ENCODE data around the gene ZNF487.
"Not testable (repeated sequence)": the region's sequence is repeated elsewhere in the genome, so short reads cannot be mapped to it uniquely, and the experiment has no call there.

The ZNF487 gene
- 8.8 to 12.1 (median 11.2) reads per million in 3 donors for total RNA-seq

GRCh38 chr10:43436291-43437140, at the start of gene ZNF487:
Gene ZNF487 (plus strand): TSS chr10:43437111. CDS start chr10:43475814, 38,703 bp downstream.
- Histone ChIP-seq H3K4me3 (ENCODE audit: insufficient read depth, low read depth, low read length, poor library complexity, severe bottlenecking) (peak within 1 kb of the TSS; percentile 94), H3K4me1 (ENCODE audit: control insufficient read depth, insufficient read depth, low read length, poor library complexity, severe bottlenecking) (peaks cover 5% of the 10 kb centered on the region), H3K27ac (ENCODE audit: insufficient read depth, low read length, poor library complexity, severe bottlenecking) (peak within 1 kb of the TSS; percentile 99), H3K27me3 (replicated peaks; ENCODE audit: control insufficient read depth, insufficient read depth, low read length, poor library complexity, severe bottlenecking) (no peaks in the 10 kb centered on the region), H3K9me3 (ENCODE audit: control insufficient read depth, low read length) (no peaks in the 10 kb centered on the region), H3K36me3 (ENCODE audit: control insufficient read depth, insufficient read depth, low read length) (no peaks in the 10 kb centered on the region)
- DNase-seq, result peak; percentile 82 to 86 (median 85)

DNA sequence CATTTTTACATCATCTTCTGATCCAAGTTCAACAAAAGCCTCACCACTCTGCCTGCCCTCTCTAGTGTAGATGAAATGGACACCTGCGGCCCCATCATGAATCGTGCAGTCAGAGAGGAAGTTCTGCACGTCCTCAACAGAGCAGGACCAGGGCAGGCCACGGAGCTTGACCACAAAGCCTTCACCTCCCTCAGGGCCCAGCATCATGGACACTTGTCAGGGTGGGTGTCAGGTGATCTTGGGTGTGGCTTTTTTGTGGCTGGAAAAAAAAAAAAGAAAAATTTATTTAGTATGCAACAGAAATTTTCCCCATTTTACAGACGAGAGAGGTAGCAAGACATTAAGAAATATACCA, 49.3 kb upstream of the ZNF487 start:
- H3K9me3 ChIP-seq (ENCODE audit: control insufficient read depth, low read length), result no peaks in the 10 kb centered on the region
- no peak overlapping the region for H3K4me3 ChIP-seq (ENCODE audit: insufficient read depth, low read depth, low read length, poor library complexity, severe bottlenecking)
- H3K27me3 ChIP-seq (replicated peaks; ENCODE audit: control insufficient read depth, insufficient read depth, low read length, poor library complexity, severe bottlenecking), result no peaks in the 10 kb centered on the region
- H3K27ac ChIP-seq (ENCODE audit: insufficient read depth, low read length, poor library complexity, severe bottlenecking), result no peak overlapping the region
- H3K36me3 ChIP-seq (ENCODE audit: control insufficient read depth, insufficient read depth, low read length), result peaks cover 74% of the 10 kb centered on the region
- peaks cover 24% of the 10 kb centered on the region for H3K4me1 ChIP-seq (ENCODE audit: control insufficient read depth, insufficient read depth, low read length, poor library complexity, severe bottlenecking)
- no peak for DNase-seq

DNA sequence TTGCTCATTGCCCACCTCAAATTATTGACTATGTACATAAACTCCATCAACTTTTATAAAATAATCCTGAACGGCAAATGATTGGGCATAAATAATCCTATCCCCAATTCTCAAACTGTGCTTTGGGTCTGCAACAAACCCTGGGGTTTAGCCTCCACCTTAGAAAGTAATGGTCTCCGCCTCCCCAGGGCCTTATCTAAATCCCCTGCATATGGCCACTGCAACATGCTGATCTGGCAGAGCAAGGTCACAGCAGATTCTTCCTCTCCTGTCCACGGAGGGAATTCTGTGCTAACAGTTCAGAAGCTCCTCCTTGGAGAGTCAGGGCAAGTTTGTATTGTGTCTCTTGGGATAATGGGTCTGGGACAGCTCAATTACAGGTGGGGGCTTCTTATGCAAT, 47.0 kb upstream of the ZNF487 start:
- DNase-seq, result no peak
- Histone ChIP-seq H3K27ac (ENCODE audit: insufficient read depth, low read length, poor library complexity, severe bottlenecking) (peak overlapping the region; percentile 27), H3K36me3 (ENCODE audit: control insufficient read depth, insufficient read depth, low read length) (peaks cover 87% of the 10 kb centered on the region), H3K4me3 (ENCODE audit: insufficient read depth, low read depth, low read length, poor library complexity, severe bottlenecking) (no peak overlapping the region), H3K9me3 (ENCODE audit: control insufficient read depth, low read length) (no peaks in the 10 kb centered on the region), H3K4me1 (ENCODE audit: control insufficient read depth, insufficient read depth, low read length, poor library complexity, severe bottlenecking) (peaks cover 37% of the 10 kb centered on the region), H3K27me3 (replicated peaks; ENCODE audit: control insufficient read depth, insufficient read depth, low read length, poor library complexity, severe bottlenecking) (no peaks in the 10 kb centered on the region)

DNA sequence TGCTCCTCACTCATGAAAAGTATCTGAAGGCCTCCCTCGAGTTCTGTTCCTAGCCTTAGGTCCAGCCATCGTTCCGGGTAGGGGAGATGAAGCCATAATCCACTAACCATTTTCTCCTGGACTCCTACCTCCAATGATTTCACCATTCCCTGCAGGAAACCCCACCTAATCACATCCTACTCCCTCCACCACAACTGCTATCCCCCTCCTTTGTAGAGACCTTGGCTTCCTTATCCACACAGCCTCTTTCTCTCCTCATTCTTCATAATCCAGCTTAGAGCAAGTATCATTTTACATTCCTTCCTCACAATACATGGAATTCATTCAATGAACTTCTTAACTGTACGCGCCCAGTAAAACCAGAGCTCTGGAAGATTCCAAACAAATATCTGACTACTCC, 46.6 kb upstream of the ZNF487 start:
- Histone ChIP-seq H3K27ac (ENCODE audit: insufficient read depth, low read length, poor library complexity, severe bottlenecking) (peak overlapping the region; percentile 27), H3K4me3 (ENCODE audit: insufficient read depth, low read depth, low read length, poor library complexity, severe bottlenecking) (no peak overlapping the region), H3K36me3 (ENCODE audit: control insufficient read depth, insufficient read depth, low read length) (peaks cover 83% of the 10 kb centered on the region), H3K4me1 (ENCODE audit: control insufficient read depth, insufficient read depth, low read length, poor library complexity, severe bottlenecking) (peaks cover 41% of the 10 kb centered on the region), H3K27me3 (replicated peaks; ENCODE audit: control insufficient read depth, insufficient read depth, low read length, poor library complexity, severe bottlenecking) (no peaks in the 10 kb centered on the region), H3K9me3 (ENCODE audit: control insufficient read depth, low read length) (no peaks in the 10 kb centered on the region)
- DNase-seq, result no peak

GRCh38 chr10:43390759-43391158, 46.2 kb upstream of the ZNF487 start:
- H3K27me3 ChIP-seq (replicated peaks; ENCODE audit: control insufficient read depth, insufficient read depth, low read length, poor library complexity, severe bottlenecking), result no peaks in the 10 kb centered on the region
- peak in 2 of 3 donors; percentile 15 to 16 for DNase-seq
- H3K4me1 ChIP-seq (ENCODE audit: control insufficient read depth, insufficient read depth, low read length, poor library complexity, severe bottlenecking), result peaks cover 42% of the 10 kb centered on the region
- no peak overlapping the region for H3K4me3 ChIP-seq (ENCODE audit: insufficient read depth, low read depth, low read length, poor library complexity, severe bottlenecking)
- H3K27ac ChIP-seq (ENCODE audit: insufficient read depth, low read length, poor library complexity, severe bottlenecking), result peak overlapping the region; percentile 27
- H3K36me3 ChIP-seq (ENCODE audit: control insufficient read depth, insufficient read depth, low read length), result peaks cover 79% of the 10 kb centered on the region
- H3K9me3 ChIP-seq (ENCODE audit: control insufficient read depth, low read length), result no peaks in the 10 kb centered on the region

GRCh38 chr10:43391496-43391895, 45.4 kb upstream of the ZNF487 start:
- Histone ChIP-seq H3K36me3 (ENCODE audit: control insufficient read depth, insufficient read depth, low read length) (peaks cover 71% of the 10 kb centered on the region), H3K4me1 (ENCODE audit: control insufficient read depth, insufficient read depth, low read length, poor library complexity, severe bottlenecking) (peaks cover 42% of the 10 kb centered on the region), H3K4me3 (ENCODE audit: insufficient read depth, low read depth, low read length, poor library complexity, severe bottlenecking) (no peak overlapping the region), H3K9me3 (ENCODE audit: control insufficient read depth, low read length) (no peaks in the 10 kb centered on the region), H3K27ac (ENCODE audit: insufficient read depth, low read length, poor library complexity, severe bottlenecking) (peak overlapping the region; percentile 42), H3K27me3 (replicated peaks; ENCODE audit: control insufficient read depth, insufficient read depth, low read length, poor library complexity, severe bottlenecking) (no peaks in the 10 kb centered on the region)
- DNase-seq, result no peak

DNA sequence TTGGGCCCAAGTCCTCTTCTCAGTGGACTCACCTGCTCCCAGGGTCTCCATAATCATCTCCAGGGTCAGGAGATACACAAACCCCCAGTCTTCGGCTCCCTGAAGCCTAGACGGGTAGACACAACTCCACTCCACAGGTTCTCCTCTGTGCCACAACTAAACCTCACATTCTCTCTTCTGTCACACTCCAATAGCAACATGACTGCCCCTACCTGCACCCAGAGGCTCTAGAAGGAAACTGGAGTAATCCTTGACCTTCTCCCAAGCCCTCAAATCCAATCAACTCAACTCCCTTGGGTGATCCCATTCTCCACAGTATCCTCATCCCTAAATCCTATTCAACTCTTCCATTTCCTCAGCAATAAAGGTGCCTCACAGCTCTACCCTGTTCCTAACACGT, 44.2 kb upstream of the ZNF487 start:
- Histone ChIP-seq H3K4me1 (ENCODE audit: control insufficient read depth, insufficient read depth, low read length, poor library complexity, severe bottlenecking) (peaks cover 46% of the 10 kb centered on the region), H3K4me3 (ENCODE audit: insufficient read depth, low read depth, low read length, poor library complexity, severe bottlenecking) (no peak overlapping the region), H3K36me3 (ENCODE audit: control insufficient read depth, insufficient read depth, low read length) (peaks cover 59% of the 10 kb centered on the region), H3K27ac (ENCODE audit: insufficient read depth, low read length, poor library complexity, severe bottlenecking) (peak overlapping the region; percentile 24), H3K9me3 (ENCODE audit: control insufficient read depth, low read length) (no peaks in the 10 kb centered on the region), H3K27me3 (replicated peaks; ENCODE audit: control insufficient read depth, insufficient read depth, low read length, poor library complexity, severe bottlenecking) (no peaks in the 10 kb centered on the region)
- no peak for DNase-seq

DNA sequence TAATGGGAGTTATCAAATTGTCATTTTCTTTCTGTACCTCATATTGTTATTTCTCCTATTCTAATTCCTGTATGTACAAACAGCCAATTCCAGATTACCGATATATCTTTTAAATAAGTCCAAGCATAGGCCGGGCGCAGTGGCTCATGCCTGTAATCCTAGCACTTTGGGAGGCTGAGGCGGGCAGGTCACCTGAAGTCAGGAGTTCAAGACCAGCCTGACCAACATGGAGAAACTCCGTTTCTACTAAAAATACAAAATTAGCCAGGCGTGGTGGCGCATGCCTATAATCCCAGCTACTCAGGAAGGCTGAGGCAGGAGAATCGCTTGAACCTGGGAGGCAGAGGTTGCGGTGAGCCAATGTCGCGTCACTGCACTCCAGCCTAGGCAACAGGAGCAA, 43.7 kb upstream of the ZNF487 start:
- H3K9me3 ChIP-seq (ENCODE audit: control insufficient read depth, low read length); H3K27me3 ChIP-seq (replicated peaks; ENCODE audit: control insufficient read depth, insufficient read depth, low read length, poor library complexity, severe bottlenecking); H3K4me3 ChIP-seq (ENCODE audit: insufficient read depth, low read depth, low read length, poor library complexity, severe bottlenecking); DNase-seq: not testable (repeated sequence)
- H3K4me1 ChIP-seq (ENCODE audit: control insufficient read depth, insufficient read depth, low read length, poor library complexity, severe bottlenecking), result peaks cover 42% of the 10 kb centered on the region
- H3K36me3 ChIP-seq (ENCODE audit: control insufficient read depth, insufficient read depth, low read length), result peaks cover 55% of the 10 kb centered on the region
- H3K27ac ChIP-seq (ENCODE audit: insufficient read depth, low read length, poor library complexity, severe bottlenecking), result peak overlapping the region; percentile 24

GRCh38 chr10:43393606-43394360, 43.1 kb upstream of the ZNF487 start:
- H3K27me3 ChIP-seq (replicated peaks; ENCODE audit: control insufficient read depth, insufficient read depth, low read length, poor library complexity, severe bottlenecking), result no peaks in the 10 kb centered on the region
- peaks cover 43% of the 10 kb centered on the region for H3K4me1 ChIP-seq (ENCODE audit: control insufficient read depth, insufficient read depth, low read length, poor library complexity, severe bottlenecking)
- peak overlapping the region; percentile 95 for H3K27ac ChIP-seq (ENCODE audit: insufficient read depth, low read length, poor library complexity, severe bottlenecking)
- no peak overlapping the region for H3K4me3 ChIP-seq (ENCODE audit: insufficient read depth, low read depth, low read length, poor library complexity, severe bottlenecking)
- H3K36me3 ChIP-seq (ENCODE audit: control insufficient read depth, insufficient read depth, low read length), result peaks cover 50% of the 10 kb centered on the region
- no peak for DNase-seq
- H3K9me3 ChIP-seq (ENCODE audit: control insufficient read depth, low read length), result no peaks in the 10 kb centered on the region

GRCh38 chr10:43394868-43395267, 42.0 kb upstream of the ZNF487 start:
- peak overlapping the region; percentile 95 for H3K27ac ChIP-seq (ENCODE audit: insufficient read depth, low read length, poor library complexity, severe bottlenecking)
- peak overlapping the region; percentile 23 for H3K4me3 ChIP-seq (ENCODE audit: insufficient read depth, low read depth, low read length, poor library complexity, severe bottlenecking)
- peaks cover 48% of the 10 kb centered on the region for H3K4me1 ChIP-seq (ENCODE audit: control insufficient read depth, insufficient read depth, low read length, poor library complexity, severe bottlenecking)
- H3K36me3 ChIP-seq (ENCODE audit: control insufficient read depth, insufficient read depth, low read length), result peaks cover 41% of the 10 kb centered on the region
- no peaks in the 10 kb centered on the region for H3K27me3 ChIP-seq (replicated peaks; ENCODE audit: control insufficient read depth, insufficient read depth, low read length, poor library complexity, severe bottlenecking)
- no peak for DNase-seq
- no peaks in the 10 kb centered on the region for H3K9me3 ChIP-seq (ENCODE audit: control insufficient read depth, low read length)

Measured in effector memory CD4-positive, alpha-beta T cell (primary cell).